ENCODE results near the gene SPEF2.

- TF ChIP-seq CTCF (IDR thresholded peaks at IDR 0.05) = no peak
- no peak for TF ChIP-seq MXD4 (CRISPR knock-in tag; IDR thresholded peaks at IDR 0.05; ENCODE audit: borderline replicate concordance)
- no peak for TF ChIP-seq NR2C2 (CRISPR knock-in tag; IDR thresholded peaks at IDR 0.05)
- TF ChIP-seq ESRRA (CRISPR knock-in tag; IDR thresholded peaks at IDR 0.05; ENCODE audit: borderline replicate concordance) = no peak
- TF ChIP-seq ATF6 (CRISPR knock-in tag; IDR thresholded peaks at IDR 0.05) = no peak
These were observed 5.3 kb downstream of the SPEF2 start for GRCh38 chr5:35622974-35623373.
